GM18519 (cell line): ENCODE data around the gene LMNB1.
"Not testable (repeated sequence)": the region's sequence is repeated elsewhere in the genome, so short reads cannot be mapped to it uniquely, and the experiment has no call there.

Experiments used
- ATAC-seq: cut with Tn5 transposase; IDR thresholded peaks from one replicate; pipeline ENCODE4 v1.9.1; 2021; ENCODE audit warnings: mild to moderate bottlenecking, moderate library complexity; ENCODE audit not compliant: unreplicated experiment, low FRiP score

Gene LMNB1

GRCh38 chr5:126777975-126778674, 1.2 kb downstream of the LMNB1 start:
- peak; percentile 56 for ATAC-seq

- ATAC-seq = no peak
Observed at GRCh38 chr5:126778675-126779403, 1.9 kb downstream of the LMNB1 start.

GRCh38 chr5:126780165-126780827, 3.4 kb downstream of the LMNB1 start:
- ATAC-seq = no peak

- not testable (repeated sequence) for ATAC-seq
Observed at GRCh38 chr5:126788409-126788808, 11.5 kb downstream of the LMNB1 start.

DNA sequence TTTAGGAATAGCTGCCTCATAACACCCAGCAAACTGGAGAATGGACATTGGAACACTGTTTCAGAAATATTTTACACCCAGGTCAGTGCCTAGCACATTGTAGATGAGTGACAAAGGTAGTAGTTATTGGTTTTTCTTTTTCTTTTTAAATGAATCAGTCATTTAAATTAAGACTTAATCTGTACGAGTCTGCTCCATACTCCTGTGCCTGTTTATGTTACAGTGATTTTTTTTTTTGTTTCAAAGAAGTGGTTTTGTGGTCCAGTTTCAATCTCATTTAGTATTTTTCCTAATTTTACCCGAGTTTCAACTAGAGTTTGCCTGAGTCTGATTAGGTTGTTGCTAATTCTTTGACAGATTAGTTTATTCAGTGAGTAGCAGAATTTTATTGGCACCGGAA, 16.2 kb downstream of the LMNB1 start:
- ATAC-seq = no peak

- ATAC-seq = not testable (repeated sequence)
Observed at GRCh38 chr5:126793648-126794047, 16.7 kb downstream of the LMNB1 start.

- peak; percentile 59 for ATAC-seq
Observed at GRCh38 chr5:126794157-126794828, 17.4 kb downstream of the LMNB1 start.

- no peak for ATAC-seq
Observed at GRCh38 chr5:126799780-126800179, 22.8 kb downstream of the LMNB1 start.

DNA sequence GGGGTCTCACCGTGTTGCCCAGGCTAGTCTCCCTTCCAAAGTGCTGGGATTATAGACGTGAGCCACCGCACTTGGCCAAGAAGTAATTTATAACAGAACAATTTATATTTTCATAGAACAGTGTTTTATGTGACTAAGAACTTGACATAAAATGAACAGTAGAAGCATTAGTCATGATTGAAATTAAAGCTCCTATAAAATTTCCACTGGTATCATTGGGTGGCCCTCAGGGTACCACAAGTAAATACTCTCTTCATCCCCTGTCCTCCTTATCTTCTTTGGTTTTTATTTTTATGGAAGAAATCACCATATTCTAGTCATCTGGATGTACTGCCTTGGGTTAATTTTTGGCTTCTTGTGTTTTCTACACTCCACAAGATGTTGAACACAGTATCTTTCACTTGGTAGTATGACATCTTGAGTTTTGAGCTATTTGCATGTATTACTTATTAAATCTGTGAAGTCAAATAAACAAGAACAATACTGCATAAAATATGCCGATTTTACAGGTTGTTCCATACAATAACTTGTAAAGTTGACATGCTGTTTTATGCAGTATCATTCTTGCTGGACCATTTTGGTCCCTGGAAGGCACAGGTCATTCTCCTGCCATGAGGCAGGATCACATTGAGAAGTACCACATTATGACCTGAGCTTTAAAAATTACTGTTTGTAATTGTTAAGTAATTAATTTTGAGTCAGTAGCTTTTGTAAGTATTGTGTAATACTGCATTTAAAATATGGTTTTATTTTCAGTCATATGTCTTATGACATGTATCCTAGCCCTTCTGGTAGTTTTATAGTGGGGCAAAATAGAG, 24.4 kb downstream of the LMNB1 start:
- no peak for ATAC-seq

DNA sequence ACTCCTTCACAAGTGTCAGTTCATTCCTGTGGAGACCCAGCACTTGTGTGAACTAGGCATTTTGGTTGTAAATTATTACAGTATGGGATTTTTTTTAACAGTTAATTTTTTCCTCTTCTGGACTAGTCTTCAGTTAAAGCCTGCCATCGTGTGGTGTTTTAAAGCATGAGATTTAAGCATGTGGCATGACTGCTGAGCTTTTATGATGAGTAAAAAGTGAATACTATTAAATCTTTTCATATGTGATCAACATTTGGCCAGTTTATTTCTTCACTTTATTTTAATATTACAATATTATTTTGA, 25.0 kb downstream of the LMNB1 start:
- no peak for ATAC-seq

GRCh38 chr5:126805063-126805462, 28.1 kb downstream of the LMNB1 start:
- no peak for ATAC-seq

GRCh38 chr5:126808521-126808988, 31.6 kb downstream of the LMNB1 start:
- peak; percentile 46 for ATAC-seq

DNA sequence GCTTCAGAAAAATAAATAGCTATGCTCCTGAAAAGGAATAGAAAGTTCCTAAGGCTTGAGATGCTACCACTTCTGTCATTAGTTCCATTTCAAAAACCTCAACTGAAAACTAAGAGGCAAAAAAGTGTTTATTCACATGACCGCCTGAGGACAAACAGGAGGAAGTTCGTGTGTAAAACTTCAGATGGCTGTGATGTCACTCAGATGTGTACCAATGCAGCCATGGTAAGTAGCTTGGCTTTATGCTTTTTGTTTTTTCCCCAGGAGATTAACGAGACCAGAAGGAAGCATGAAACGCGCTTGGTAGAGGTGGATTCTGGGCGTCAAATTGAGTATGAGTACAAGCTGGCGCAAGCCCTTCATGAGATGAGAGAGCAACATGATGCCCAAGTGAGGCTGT, 33.0 kb downstream of the LMNB1 start:
- ATAC-seq = no peak

GRCh38 chr5:126810596-126811380, 33.9 kb downstream of the LMNB1 start:
- ATAC-seq = no peak

DNA sequence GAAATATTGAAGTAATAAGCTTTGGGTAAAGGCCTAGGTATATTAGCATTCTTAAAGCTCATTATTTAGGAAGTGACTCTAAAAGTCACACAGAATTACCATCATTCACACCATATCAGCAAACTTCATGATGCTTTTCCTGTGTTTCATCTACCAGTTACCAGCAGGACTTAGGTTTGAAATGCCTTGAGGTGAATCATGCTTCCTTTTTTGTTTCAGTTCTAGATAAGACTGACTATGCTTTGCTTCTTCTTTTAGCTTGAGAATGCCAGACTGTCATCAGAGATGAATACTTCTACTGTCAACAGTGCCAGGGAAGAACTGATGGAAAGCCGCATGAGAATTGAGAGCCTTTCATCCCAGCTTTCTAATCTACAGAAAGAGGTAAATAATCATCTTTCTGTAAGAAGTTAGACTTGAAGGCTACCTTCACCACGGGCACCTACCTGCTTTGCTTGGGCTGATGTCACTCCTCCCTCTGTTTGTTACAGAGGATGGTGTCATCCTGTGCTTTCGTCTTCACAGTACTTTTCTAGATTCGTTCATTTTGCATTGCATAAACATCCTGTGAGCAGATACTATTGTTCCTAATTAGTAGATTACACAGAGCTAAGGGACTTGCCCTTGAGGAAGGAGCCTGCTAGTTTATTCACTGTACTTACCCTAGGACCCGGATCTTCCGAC, 34.7 kb downstream of the LMNB1 start:
- no peak for ATAC-seq

DNA sequence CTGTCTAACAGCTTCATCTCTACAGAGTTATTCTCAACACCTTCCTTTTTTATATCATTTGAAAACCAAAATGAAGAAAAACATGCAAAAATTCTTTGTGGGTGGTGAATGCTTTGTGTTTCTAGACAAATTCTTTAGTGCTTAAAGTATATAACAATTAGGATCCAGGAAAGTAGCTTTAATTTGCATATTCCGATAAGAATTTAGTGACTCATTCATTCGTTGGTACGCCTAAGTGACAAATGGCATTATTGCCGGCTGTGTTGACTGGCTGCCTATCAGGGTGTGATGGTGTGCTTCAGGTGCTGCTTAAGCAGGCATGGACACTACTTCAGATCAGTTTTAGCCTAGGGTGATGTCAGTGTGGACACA, 35.2 kb downstream of the LMNB1 start:
- no peak for ATAC-seq

DNA sequence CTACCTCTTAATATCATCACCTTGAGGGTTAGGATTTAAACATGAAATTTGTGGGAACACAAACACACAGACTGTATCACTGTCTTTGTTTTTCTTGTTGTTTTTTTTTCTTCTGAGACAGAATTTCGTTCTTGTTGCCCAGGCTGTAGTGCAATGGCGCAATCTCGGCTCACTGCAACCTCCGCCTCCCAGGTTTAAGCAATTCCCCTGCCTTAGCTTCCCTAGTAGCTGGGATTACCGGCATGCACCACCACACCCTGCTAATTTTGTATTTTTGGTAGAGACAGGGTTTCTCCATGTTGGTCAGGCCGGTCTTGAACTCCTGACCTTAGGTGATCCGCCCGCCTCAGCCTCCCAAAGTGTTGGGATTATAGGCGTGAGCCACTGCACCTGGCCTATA, 36.9 kb downstream of the LMNB1 start:
- not testable (repeated sequence) for ATAC-seq

DNA sequence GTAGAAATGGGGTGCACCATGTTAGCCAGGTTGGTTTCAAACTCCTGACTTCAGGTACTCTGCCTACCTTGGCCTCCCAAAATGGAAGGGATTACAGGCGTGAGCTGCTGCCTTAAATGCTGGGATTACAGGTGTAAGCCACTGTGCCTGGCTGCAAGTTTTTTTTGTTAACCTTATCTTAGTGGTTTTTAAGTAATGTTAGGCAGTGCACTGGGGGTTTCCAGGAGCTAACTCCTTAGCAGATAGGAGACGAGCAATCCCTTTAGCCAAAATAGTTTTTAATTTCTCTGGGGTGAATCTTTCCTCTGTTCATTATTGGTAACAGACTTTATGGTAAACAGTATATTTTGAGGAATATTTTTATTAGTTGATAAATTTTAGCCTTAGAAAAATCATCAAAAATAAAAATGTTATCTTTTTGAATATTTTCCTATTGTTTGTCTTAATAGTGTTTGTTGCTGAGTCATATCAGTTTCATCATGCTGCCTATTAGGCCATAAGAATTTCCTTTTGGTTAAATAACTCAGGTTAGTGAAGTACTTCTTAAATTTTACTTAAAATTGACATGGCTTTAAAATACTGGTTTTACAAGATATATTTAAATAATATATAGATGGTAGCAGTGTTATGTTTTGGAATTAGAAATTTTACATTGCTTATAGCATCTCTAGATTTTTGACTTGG, 37.9 kb downstream of the LMNB1 start:
- ATAC-seq = no peak
